LNCAP (cell line): Measurements from ENCODE around the gene HMCN2.

Source experiments
- CTCF ChIP-seq: fragments of 450-650 bp; IDR thresholded peaks from 2 replicates; pipeline ENCODE4 v1.5.1; 2017; ENCODE audit warnings: mild to moderate bottlenecking

HMCN2 gene

GRCh38 chr9:130370226-130370625 is 104.7 kb downstream of the HMCN2 start:
- no peak for TF ChIP-seq CTCF

- TF ChIP-seq CTCF = no peak
Observed at GRCh38 chr9:130371196-130371966, 105.8 kb downstream of the HMCN2 start.

- TF ChIP-seq CTCF = no peak
Observed at GRCh38 chr9:130372057-130372456, 106.5 kb downstream of the HMCN2 start.

- TF ChIP-seq CTCF = no peak
Observed at GRCh38 chr9:130373679-130374325, 108.2 kb downstream of the HMCN2 start.

- no peak for TF ChIP-seq CTCF
Observed at GRCh38 chr9:130377612-130378011, 112.1 kb downstream of the HMCN2 start.

GRCh38 chr9:130378875-130379648 is 113.5 kb downstream of the HMCN2 start:
- TF ChIP-seq CTCF = no peak

- no peak for TF ChIP-seq CTCF
Observed at GRCh38 chr9:130379649-130379970, 114.0 kb downstream of the HMCN2 start.
